HG02571 (cell line): ENCODE results near the gene CRCP.

Source experiments
- ATAC-seq: cut with Tn5 transposase; IDR thresholded peaks from one replicate; pipeline ENCODE4 v1.9.1; 2021; ENCODE audit warnings: mild to moderate bottlenecking, moderate library complexity; ENCODE audit not compliant: unreplicated experiment

CRCP gene

GRCh38 chr7:66187905-66188304, 73.3 kb downstream of the CRCP start:
- ATAC-seq = no peak

- no peak for ATAC-seq
Observed at GRCh38 chr7:66188645-66189044, 74.0 kb downstream of the CRCP start.

- no peak for ATAC-seq
Observed at GRCh38 chr7:66189695-66190503, 75.3 kb downstream of the CRCP start.

- no peak for ATAC-seq
Observed at GRCh38 chr7:66190504-66190857, 75.8 kb downstream of the CRCP start.

- no peak for ATAC-seq
Observed at GRCh38 chr7:66193146-66193725, 78.6 kb downstream of the CRCP start.

- no peak for ATAC-seq
Observed at GRCh38 chr7:66198469-66198868, 83.8 kb downstream of the CRCP start.

GRCh38 chr7:66198956-66199355, 84.3 kb downstream of the CRCP start:
- no peak for ATAC-seq

- ATAC-seq = no peak
Observed at GRCh38 chr7:66202441-66202840, 87.8 kb downstream of the CRCP start.
